Ascending aorta (tissue), 2 donors: Measurements from ENCODE around the gene RTL3. TPM values are rescaled to one million over a fixed set of nuclear protein-coding genes. Genes with fewer than 3 reads are reported as not detected.

Source experiments
- DNase-seq, 2 donors: peaks; one replicate each; pipeline ENCODE4 v3.0.0-alpha.2; 2019; ENCODE audit warnings: low spot score in 2 of 2
- H3K27ac ChIP-seq, 2 donors: fragments of 200-600 bp; sonication (generic); one replicate each; pipeline ENCODE4 v1.5.1; 2016 to 2017; ENCODE audit warnings: mild to moderate bottlenecking in 1 of 2
- H3K27me3 ChIP-seq: fragments of 200-600 bp; sonication (generic); one replicate; pipeline ENCODE4 v1.5.1; 2017
- H3K36me3 ChIP-seq, 2 donors: fragments of 200-600 bp; sonication (generic); one replicate each; pipeline ENCODE4 v1.5.1; 2016
- H3K4me1 ChIP-seq, 2 donors: fragments of 200-600 bp; sonication (generic); one replicate each; pipeline ENCODE4 v1.5.1; 2016 to 2017; ENCODE audit warnings: mild to moderate bottlenecking in 1 of 2
- H3K4me3 ChIP-seq, 2 donors: fragments of 200-600 bp; sonication (generic); one replicate each; pipeline ENCODE4 v1.5.1; 2016 to 2017; ENCODE audit warnings: mild to moderate bottlenecking in 1 of 2
- H3K9me3 ChIP-seq, 2 donors: fragments of 200-600 bp; sonication (generic); one replicate each; pipeline ENCODE4 v1.5.1; 2016
- CTCF ChIP-seq, 3 experiments: fragments of 200-600 bp in 2 of 3; fragments of 450-650 bp in 1 of 3; sonication (generic) in 2 of 3; IDR thresholded peaks; one replicate each; pipeline ENCODE4 v1.5.1; 2016 to 2019; ENCODE audit warnings: antibody characterized with exemption in 3 of 3, mild to moderate bottlenecking in 1 of 3, moderate library complexity in 1 of 3
- intact Hi-C: fragments of 100-400 bp; cut with DNase I; formaldehyde crosslinking; loops from one replicate; pipeline ENCODE4 v1.15.1; 2023
- total RNA-seq: library from RNA; depleted of rRNA; stranded (reverse); fragments of >200 nt; gene quantifications from one replicate; pipeline ENCODE4 v1.1.0, GENCODE V29; 2016

The RTL3 gene
- total RNA-seq, 1 donor from 2014 or later: not detected

- no peaks in the 10 kb centered on the region for H3K27me3 ChIP-seq
- intact Hi-C loops: no loop called here
- H3K9me3 ChIP-seq: no peaks in the 10 kb centered on the region
- H3K4me3 ChIP-seq: no peak overlapping the region
- H3K27ac ChIP-seq: peak overlapping the region; percentile 41 to 46
- TF ChIP-seq CTCF (IDR thresholded peaks at IDR 0.05): no peak
- DNase-seq: no peak
- H3K4me1 ChIP-seq: peaks cover 0 to 4% of the 10 kb centered on the region in 2 donors
- H3K36me3 ChIP-seq: no peaks in the 10 kb centered on the region
Measured at GRCh38 chrX:78658414-78658813, 714 bp downstream of the RTL3 start.

GRCh38 chrX:78655642-78656041, 3.5 kb downstream of the RTL3 start:
- no peak overlapping the region for H3K4me3 ChIP-seq
- H3K27me3 ChIP-seq: no peaks in the 10 kb centered on the region
- no peaks in the 10 kb centered on the region for H3K9me3 ChIP-seq
- no peaks in the 10 kb centered on the region for H3K36me3 ChIP-seq
- H3K27ac ChIP-seq: no peak overlapping the region
- DNase-seq: no peak
- TF ChIP-seq CTCF (IDR thresholded peaks at IDR 0.05): no peak
- H3K4me1 ChIP-seq: peaks cover 0 to 4% of the 10 kb centered on the region in 2 donors
- intact Hi-C loops: no loop called here

GRCh38 chrX:78653118-78653822, 5.9 kb downstream of the RTL3 start:
- H3K36me3 ChIP-seq: no peaks in the 10 kb centered on the region
- H3K4me3 ChIP-seq: no peak overlapping the region
- no peak for TF ChIP-seq CTCF (IDR thresholded peaks at IDR 0.05)
- H3K27ac ChIP-seq: peak overlapping the region in 1 of 2 donors; percentile 7
- H3K9me3 ChIP-seq: no peaks in the 10 kb centered on the region
- intact Hi-C loops: no loop called here
- no peak for DNase-seq
- H3K4me1 ChIP-seq: no peaks in the 10 kb centered on the region
- no peaks in the 10 kb centered on the region for H3K27me3 ChIP-seq

- no peaks in the 10 kb centered on the region for H3K27me3 ChIP-seq
- intact Hi-C loops: no loop called here
- no peak overlapping the region for H3K4me3 ChIP-seq
- H3K27ac ChIP-seq: no peak overlapping the region
- no peaks in the 10 kb centered on the region for H3K4me1 ChIP-seq
- no peaks in the 10 kb centered on the region for H3K9me3 ChIP-seq
- H3K36me3 ChIP-seq: no peaks in the 10 kb centered on the region
- TF ChIP-seq CTCF (IDR thresholded peaks at IDR 0.05): no peak
- DNase-seq: no peak
Measured at GRCh38 chrX:78650906-78651437, 8.2 kb downstream of the RTL3 start.

- Histone ChIP-seq H3K27me3 (no peaks in the 10 kb centered on the region), H3K4me1 (no peaks in the 10 kb centered on the region), H3K9me3 (no peaks in the 10 kb centered on the region), H3K27ac (no peak overlapping the region), H3K4me3 (no peak overlapping the region), H3K36me3 (no peaks in the 10 kb centered on the region)
- DNase-seq: no peak
- no peak for TF ChIP-seq CTCF (IDR thresholded peaks at IDR 0.05)
- intact Hi-C loops: no loop called here
Measured at GRCh38 chrX:78643874-78644273, 15.3 kb downstream of the RTL3 start.
